Neural progenitor cell (in vitro differentiated cells): Measurements from ENCODE around the gene MKNK2.

ENCODE experiments used
- EZH2 ChIP-seq: fragments of 200-600 bp; sonication (generic); IDR thresholded peaks from 2 replicates; pipeline ENCODE4 v1.6.1; 2017; ENCODE audit warnings: antibody characterized with exemption, mild to moderate bottlenecking, moderate library complexity
- EZH2phosphoT487 ChIP-seq: fragments of 200-600 bp; sonication (generic); IDR thresholded peaks from 2 replicates; pipeline ENCODE4 v1.6.1; 2017; ENCODE audit warnings: antibody characterized with exemption
- TF ChIP-seq, protein P1 (sequence below): fragments of 200-600 bp; sonication (generic); IDR thresholded peaks from 2 replicates; pipeline ENCODE4 v1.5.1; 2017; ENCODE audit warnings: antibody characterized with exemption, mild to moderate bottlenecking

- TF ChIP-seq, protein P1, sequence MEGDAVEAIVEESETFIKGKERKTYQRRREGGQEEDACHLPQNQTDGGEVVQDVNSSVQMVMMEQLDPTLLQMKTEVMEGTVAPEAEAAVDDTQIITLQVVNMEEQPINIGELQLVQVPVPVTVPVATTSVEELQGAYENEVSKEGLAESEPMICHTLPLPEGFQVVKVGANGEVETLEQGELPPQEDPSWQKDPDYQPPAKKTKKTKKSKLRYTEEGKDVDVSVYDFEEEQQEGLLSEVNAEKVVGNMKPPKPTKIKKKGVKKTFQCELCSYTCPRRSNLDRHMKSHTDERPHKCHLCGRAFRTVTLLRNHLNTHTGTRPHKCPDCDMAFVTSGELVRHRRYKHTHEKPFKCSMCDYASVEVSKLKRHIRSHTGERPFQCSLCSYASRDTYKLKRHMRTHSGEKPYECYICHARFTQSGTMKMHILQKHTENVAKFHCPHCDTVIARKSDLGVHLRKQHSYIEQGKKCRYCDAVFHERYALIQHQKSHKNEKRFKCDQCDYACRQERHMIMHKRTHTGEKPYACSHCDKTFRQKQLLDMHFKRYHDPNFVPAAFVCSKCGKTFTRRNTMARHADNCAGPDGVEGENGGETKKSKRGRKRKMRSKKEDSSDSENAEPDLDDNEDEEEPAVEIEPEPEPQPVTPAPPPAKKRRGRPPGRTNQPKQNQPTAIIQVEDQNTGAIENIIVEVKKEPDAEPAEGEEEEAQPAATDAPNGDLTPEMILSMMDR: no peak
- no peak for TF ChIP-seq EZH2
- TF ChIP-seq EZH2phosphoT487: no peak
Observed at GRCh38 chr19:2033825-2034159, 17.3 kb downstream of the MKNK2 start.
